Activated CD4-positive, alpha-beta T cell treated with anti-CD3 and anti-CD28 coated beads, Interleukin-2, amount 50 U/mL, for 4 hours (primary cell): Measurements from ENCODE around the gene KRT76.

Experiments used
- DNase-seq, 2 experiments: peaks; one replicate each; pipeline ENCODE4 v3.0.0-alpha.2; 2020

Gene KRT76

GRCh38 chr12:52728374-52728773 is 48.8 kb downstream of the KRT76 start:
- DNase-seq: no peak

DNA sequence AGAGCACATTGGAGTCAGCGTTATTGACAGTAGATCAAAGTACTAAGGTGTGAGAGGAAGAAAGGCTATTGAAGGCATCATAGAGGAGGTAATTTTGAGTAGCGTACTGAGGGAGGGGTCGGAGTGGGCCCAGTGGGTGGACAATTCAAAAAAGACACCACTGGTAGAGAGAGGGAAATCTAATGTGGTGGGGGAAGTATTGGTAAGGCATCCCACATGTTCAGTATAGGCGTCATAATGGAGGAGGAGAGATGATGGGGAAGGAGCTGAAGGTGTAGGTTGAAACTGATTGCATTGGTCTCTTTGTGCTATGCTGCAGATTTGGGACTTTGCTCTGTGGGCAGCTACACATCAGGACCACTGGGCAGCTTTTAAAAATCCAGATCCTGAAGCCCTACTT is 50.1 kb downstream of the KRT76 start:
- no peak for DNase-seq

- no peak for DNase-seq
Measured at GRCh38 chr12:52726451-52726850, 50.7 kb downstream of the KRT76 start.

GRCh38 chr12:52724384-52724783 is 52.8 kb downstream of the KRT76 start:
- no peak for DNase-seq

GRCh38 chr12:52722680-52723079 is 54.5 kb downstream of the KRT76 start:
- DNase-seq: no peak

GRCh38 chr12:52721838-52722470 is 55.2 kb downstream of the KRT76 start:
- no peak for DNase-seq

DNA sequence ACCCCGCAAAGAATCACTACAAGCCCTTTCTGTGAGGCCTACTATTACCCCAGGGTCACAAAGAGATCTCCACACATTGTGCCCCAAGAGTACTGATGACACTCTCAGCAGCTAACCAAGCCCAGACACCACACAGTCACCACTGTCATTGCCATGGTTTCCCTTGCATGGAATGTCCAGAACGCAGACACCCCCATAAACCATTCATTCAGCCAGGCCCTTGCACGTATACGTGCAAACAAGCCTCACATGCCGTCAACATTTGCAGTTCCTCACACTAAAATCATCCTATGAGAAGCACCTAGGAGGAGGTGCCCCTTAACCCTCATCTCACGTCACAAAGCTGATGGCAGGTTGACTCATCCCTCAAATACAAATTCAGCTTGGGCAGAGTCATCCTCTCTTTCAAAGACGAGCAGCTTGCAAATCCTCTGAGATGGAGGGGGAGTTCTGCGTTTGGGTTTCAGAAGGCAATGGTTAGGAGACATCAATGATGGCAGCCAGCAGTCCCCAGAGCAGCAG is 56.7 kb downstream of the KRT76 start:
- no peak for DNase-seq
